ENCODE results near the gene PRDM12. TPM values are rescaled to one million over a fixed set of nuclear protein-coding genes. Genes with fewer than 3 reads are reported as not detected.
A peak's percentile ranks its signal among the peaks of the same experiment; 100 is the strongest.
"Not testable (repeated sequence)": the region's sequence is repeated elsewhere in the genome, so short reads cannot be mapped to it uniquely, and the experiment has no call there.

The PRDM12 gene
- polyA plus RNA-seq, 3 donors from 2014 or later = 1.0 TPM; not detected in 2

- Mint-ChIP-seq H3K4me1 (peaks cover 6 to 9% of the 10 kb centered on the region in 2 donors), H3K27ac (peak overlapping the region in 4 of 6 donors; percentile 47 to 79 (median 56)), H3K9me3 (no peaks in the 10 kb centered on the region), H3K36me3 (no peaks in the 10 kb centered on the region), H3K4me3 (peak overlapping the region; percentile 88 to 98 (median 94)), H3K27me3 (ENCODE audit: low read depth in 3 of 3) (peaks cover 4 to 9% (median 9%) of the 10 kb centered on the region in 3 donors)
- DNase-seq = peak; percentile 12 to 30 (median 21)
Measured at GRCh38 chr9:130681769-130682420, 17.5 kb downstream of the PRDM12 start.

- H3K27me3 Mint-ChIP-seq (ENCODE audit: low read depth in 3 of 3) = peaks cover 5 to 15% (median 10%) of the 10 kb centered on the region in 3 donors
- DNase-seq = peak; percentile 35 to 51 (median 45)
- H3K27ac Mint-ChIP-seq = peak overlapping the region; percentile 20 to 82 (median 63)
- H3K4me3 Mint-ChIP-seq = peak overlapping the region; percentile 88 to 98 (median 94)
- H3K4me1 Mint-ChIP-seq = peaks cover 6 to 9% of the 10 kb centered on the region in 2 donors
- no peaks in the 10 kb centered on the region for H3K36me3 Mint-ChIP-seq
- no peaks in the 10 kb centered on the region for H3K9me3 Mint-ChIP-seq
Measured at GRCh38 chr9:130682421-130683121, 18.2 kb downstream of the PRDM12 start.

GRCh38 chr9:130685104-130685503 lies 20.7 kb downstream of the PRDM12 start:
- Mint-ChIP-seq H3K27ac (no peak overlapping the region), H3K4me3 (no peak overlapping the region), H3K27me3 (ENCODE audit: low read depth in 3 of 3) (peaks cover 6 to 15% (median 10%) of the 10 kb centered on the region in 3 donors), H3K4me1 (peaks cover 6 to 9% of the 10 kb centered on the region in 2 donors), H3K9me3 (no peaks in the 10 kb centered on the region), H3K36me3 (no peaks in the 10 kb centered on the region)
- no peak for DNase-seq

- not testable (repeated sequence) for H3K4me3 Mint-ChIP-seq, H3K27ac Mint-ChIP-seq, H3K4me1 Mint-ChIP-seq, DNase-seq, H3K9me3 Mint-ChIP-seq, H3K36me3 Mint-ChIP-seq
- peaks cover 6 to 15% (median 10%) of the 10 kb centered on the region in 3 donors for H3K27me3 Mint-ChIP-seq (ENCODE audit: low read depth in 3 of 3)
Measured at GRCh38 chr9:130685945-130686344, 21.6 kb downstream of the PRDM12 start.

DNA sequence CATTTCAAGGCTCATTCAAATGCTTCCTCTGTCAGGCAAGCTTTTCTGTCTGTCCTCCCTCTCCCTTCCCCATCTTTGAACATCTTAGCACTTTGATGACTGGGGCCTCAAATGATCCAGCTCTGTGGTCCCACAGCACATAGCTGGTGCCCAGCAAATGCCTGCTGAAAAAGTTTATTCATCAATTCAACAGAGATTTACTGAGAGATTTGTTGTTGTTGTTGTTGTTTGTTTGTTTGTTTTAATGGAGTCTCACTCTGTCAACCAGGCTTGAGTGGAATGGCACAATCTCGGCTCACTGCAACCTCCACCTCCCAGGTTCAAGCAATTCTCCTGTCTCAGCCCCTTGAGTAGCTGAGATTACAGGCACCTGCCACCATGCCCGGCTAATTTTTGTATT lies 23.2 kb downstream of the PRDM12 start:
- Mint-ChIP-seq H3K27me3 (ENCODE audit: low read depth in 3 of 3) (peaks cover 4 to 15% (median 10%) of the 10 kb centered on the region in 3 donors), H3K4me1 (peaks cover 2% of the 10 kb centered on the region in 2 donors), H3K9me3 (no peaks in the 10 kb centered on the region), H3K4me3 (no peak overlapping the region), H3K27ac (no peak overlapping the region), H3K36me3 (no peaks in the 10 kb centered on the region)
- DNase-seq = no peak

- Mint-ChIP-seq H3K27ac (no peak overlapping the region), H3K27me3 (ENCODE audit: low read depth in 3 of 3) (peaks cover 4 to 15% (median 10%) of the 10 kb centered on the region in 3 donors), H3K4me3 (no peak overlapping the region), H3K36me3 (peaks cover 0 to 2% (median 0%) of the 10 kb centered on the region in 3 donors), H3K9me3 (no peaks in the 10 kb centered on the region), H3K4me1 (peaks cover 4% of the 10 kb centered on the region in 2 donors)
- DNase-seq = no peak
Measured at GRCh38 chr9:130688072-130688471, 23.7 kb downstream of the PRDM12 start.

GRCh38 chr9:130689572-130689936 lies 25.2 kb downstream of the PRDM12 start:
- H3K4me3 Mint-ChIP-seq = no peak overlapping the region
- no peaks in the 10 kb centered on the region for H3K9me3 Mint-ChIP-seq
- H3K4me1 Mint-ChIP-seq = peaks cover 16 to 19% of the 10 kb centered on the region in 2 donors
- H3K36me3 Mint-ChIP-seq = peaks cover 0 to 5% (median 0%) of the 10 kb centered on the region in 3 donors
- peaks cover 9 to 15% (median 10%) of the 10 kb centered on the region in 3 donors for H3K27me3 Mint-ChIP-seq (ENCODE audit: low read depth in 3 of 3)
- H3K27ac Mint-ChIP-seq = peak overlapping the region in 1 of 6 donors; percentile 3
- no peak for DNase-seq

GRCh38 chr9:130689937-130690700 lies 25.7 kb downstream of the PRDM12 start:
- Mint-ChIP-seq H3K4me3 (peak overlapping the region in 1 of 5 donors; percentile 4), H3K27ac (peak overlapping the region in 2 of 6 donors; percentile 17 to 21), H3K27me3 (ENCODE audit: low read depth in 3 of 3) (peaks cover 7 to 13% (median 9%) of the 10 kb centered on the region in 3 donors), H3K4me1 (peaks cover 20 to 25% of the 10 kb centered on the region in 2 donors), H3K9me3 (no peaks in the 10 kb centered on the region), H3K36me3 (peaks cover 0 to 5% (median 4%) of the 10 kb centered on the region in 3 donors)
- DNase-seq = no peak

DNA sequence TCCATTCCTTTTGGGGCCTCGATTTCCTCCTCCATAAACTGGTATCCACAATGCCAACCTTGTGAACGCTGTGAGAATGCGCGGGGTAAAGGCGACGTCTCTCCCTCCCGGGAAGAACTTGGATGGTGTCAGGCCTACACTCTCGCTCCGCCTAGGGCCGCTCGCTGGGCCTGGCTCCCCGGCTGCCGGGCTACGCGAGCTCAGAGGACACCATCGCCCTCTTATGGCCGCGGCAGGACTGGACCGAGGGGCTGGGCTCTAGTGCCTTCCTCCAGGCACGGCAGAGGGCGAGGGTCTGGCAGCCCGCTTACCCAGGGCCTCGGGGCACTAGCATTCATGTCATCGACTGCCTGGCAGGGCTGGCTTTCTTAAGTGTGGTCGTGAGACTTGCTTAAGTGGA lies 27.9 kb downstream of the PRDM12 start:
- Mint-ChIP-seq H3K27me3 (ENCODE audit: low read depth in 3 of 3) (peaks cover 2 to 10% (median 9%) of the 10 kb centered on the region in 3 donors), H3K4me1 (peaks cover 28 to 32% of the 10 kb centered on the region in 2 donors), H3K36me3 (peaks cover 7 to 17% (median 13%) of the 10 kb centered on the region in 3 donors), H3K9me3 (no peaks in the 10 kb centered on the region), H3K27ac (no peak overlapping the region), H3K4me3 (peak overlapping the region; percentile 17 to 99 (median 51))
- no peak for DNase-seq

GRCh38 chr9:130693101-130693425 lies 28.7 kb downstream of the PRDM12 start:
- peaks cover 10 to 19% (median 16%) of the 10 kb centered on the region in 3 donors for H3K36me3 Mint-ChIP-seq
- H3K9me3 Mint-ChIP-seq = no peaks in the 10 kb centered on the region
- no peak for DNase-seq
- peak overlapping the region; percentile 80 to 94 (median 92) for H3K27ac Mint-ChIP-seq
- H3K4me1 Mint-ChIP-seq = peaks cover 28 to 32% of the 10 kb centered on the region in 2 donors
- peak overlapping the region; percentile 89 to 99 (median 97) for H3K4me3 Mint-ChIP-seq
- H3K27me3 Mint-ChIP-seq (ENCODE audit: low read depth in 3 of 3) = peaks cover 0 to 8% (median 7%) of the 10 kb centered on the region in 3 donors

DNA sequence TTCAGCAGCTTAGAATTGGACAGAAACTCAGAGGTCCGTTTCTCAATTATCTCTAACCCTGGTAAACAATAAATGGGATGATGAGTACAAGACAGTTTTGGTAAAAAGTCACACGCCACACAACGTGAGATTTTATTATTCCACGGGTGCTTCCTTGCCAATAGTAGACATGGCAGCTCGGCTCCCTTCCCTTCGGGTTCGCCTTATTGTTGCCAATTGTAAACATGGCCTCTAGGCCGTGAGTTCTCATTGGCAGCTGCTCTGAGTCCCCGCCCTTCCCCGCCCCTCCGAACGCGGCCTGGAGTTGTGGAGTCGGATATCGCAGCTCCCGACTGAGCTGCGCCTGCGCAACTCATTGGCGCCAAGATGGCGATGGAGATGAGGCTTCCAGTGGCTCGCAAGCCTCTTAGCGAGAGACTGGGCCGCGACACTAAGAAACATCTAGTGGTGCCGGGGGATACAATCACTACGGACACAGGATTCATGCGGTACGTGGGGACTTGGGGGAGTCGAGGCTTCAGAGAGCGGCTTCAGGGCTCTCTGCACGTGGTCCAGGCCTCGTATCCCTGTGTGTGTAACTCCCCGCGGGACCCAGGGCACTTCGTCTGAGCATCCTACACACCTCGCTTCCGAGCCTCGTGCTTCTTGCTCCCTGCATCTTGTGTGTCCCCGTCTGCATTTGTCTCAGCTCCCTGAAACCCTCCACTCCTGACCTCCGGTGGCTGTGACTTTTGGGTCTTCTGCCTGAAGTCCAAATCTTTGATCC lies 29.2 kb downstream of the PRDM12 start, which contains the start of gene EXOSC2:
TSS of gene EXOSC2 (plus strand) at position 355 of the 766 bp plus-strand sequence. CDS start at position 367, 12 bp downstream.
- DNase-seq = peak; percentile 85 to 92 (median 89)
- Mint-ChIP-seq H3K4me3 (peak within 1 kb of the TSS; percentile 89 to 99 (median 97)), H3K27me3 (ENCODE audit: low read depth in 3 of 3) (peaks cover 0 to 8% (median 6%) of the 10 kb centered on the region in 3 donors), H3K9me3 (no peaks in the 10 kb centered on the region), H3K27ac (peak within 1 kb of the TSS; percentile 80 to 94 (median 92)), H3K4me1 (peaks cover 30 to 32% of the 10 kb centered on the region in 2 donors), H3K36me3 (peaks cover 11 to 19% (median 16%) of the 10 kb centered on the region in 3 donors)

- Mint-ChIP-seq H3K4me1 (peaks cover 33 to 37% of the 10 kb centered on the region in 2 donors), H3K36me3 (peaks cover 17 to 25% (median 22%) of the 10 kb centered on the region in 3 donors)
Measured at GRCh38 chr9:130694205-130694604, 29.8 kb downstream of the PRDM12 start.

More at GRCh38 chr9:130694205-130694604, 29.8 kb downstream of the PRDM12 start:
- peak overlapping the region; percentile 80 to 94 (median 92) for H3K27ac Mint-ChIP-seq
- H3K9me3 Mint-ChIP-seq = no peaks in the 10 kb centered on the region
- peaks cover 0 to 8% (median 6%) of the 10 kb centered on the region in 3 donors for H3K27me3 Mint-ChIP-seq (ENCODE audit: low read depth in 3 of 3)
- no peak for DNase-seq
- H3K4me3 Mint-ChIP-seq = peak overlapping the region; percentile 89 to 99 (median 97)

Data from immature natural killer cell (primary cell).